ENCODE measurements around the gene ZNF366.

The ZNF366 gene

GRCh38 chr5:72523960-72524582 lies 16.9 kb upstream of the ZNF366 start:
- FAIRE-seq = no peak
- DNase-seq (ENCODE audit: insufficient read length, low spot score) = peak; percentile 45

GRCh38 chr5:72522607-72523006 lies 15.4 kb upstream of the ZNF366 start:
- DNase-seq (ENCODE audit: insufficient read length, low spot score) (no peak), FAIRE-seq (no peak)

- FAIRE-seq (no peak), DNase-seq (ENCODE audit: insufficient read length, low spot score) (no peak)
Measured at GRCh38 chr5:72519111-72519510, 11.9 kb upstream of the ZNF366 start.

GRCh38 chr5:72518001-72518683 lies 10.9 kb upstream of the ZNF366 start:
- DNase-seq (ENCODE audit: insufficient read length, low spot score) = no peak
- FAIRE-seq = no peak

- DNase-seq (ENCODE audit: insufficient read length, low spot score) = no peak
- FAIRE-seq = no peak
Measured at GRCh38 chr5:72516916-72517315, 9.7 kb upstream of the ZNF366 start.

- no peak for FAIRE-seq
Measured at GRCh38 chr5:72515211-72515610, 8.0 kb upstream of the ZNF366 start.

GRCh38 chr5:72512593-72512860 lies 5.3 kb upstream of the ZNF366 start:
- FAIRE-seq (no peak), DNase-seq (ENCODE audit: insufficient read length, low spot score) (no peak)

More at GRCh38 chr5:72515211-72515610, 8.0 kb upstream of the ZNF366 start:
- no peak for DNase-seq (ENCODE audit: insufficient read length, low spot score)

GRCh38 chr5:72511774-72512592 lies 4.8 kb upstream of the ZNF366 start:
- FAIRE-seq = no peak
- no peak for DNase-seq (ENCODE audit: insufficient read length, low spot score)

GRCh38 chr5:72511366-72511765 lies 4.2 kb upstream of the ZNF366 start:
- FAIRE-seq = no peak
- DNase-seq (ENCODE audit: insufficient read length, low spot score) = no peak

- DNase-seq (ENCODE audit: insufficient read length, low spot score) (no peak), FAIRE-seq (no peak)
Measured at GRCh38 chr5:72510610-72511181, 3.5 kb upstream of the ZNF366 start.

- FAIRE-seq (no peak), DNase-seq (ENCODE audit: insufficient read length, low spot score) (no peak)
Measured at GRCh38 chr5:72509401-72509800, 2.2 kb upstream of the ZNF366 start.

GRCh38 chr5:72508241-72509170 lies 1.3 kb upstream of the ZNF366 start:
- FAIRE-seq = no peak
- DNase-seq (ENCODE audit: insufficient read length, low spot score) = no peak

- no peak for DNase-seq (ENCODE audit: insufficient read length, low spot score)
- FAIRE-seq = no peak
Measured at GRCh38 chr5:72507907-72508238, 663 bp upstream of the ZNF366 start.

GRCh38 chr5:72506158-72506549 lies 1.1 kb downstream of the ZNF366 start:
- DNase-seq (ENCODE audit: insufficient read length, low spot score) = no peak
- no peak for FAIRE-seq

GRCh38 chr5:72505539-72506157 lies 1.6 kb downstream of the ZNF366 start:
- FAIRE-seq = no peak
- no peak for DNase-seq (ENCODE audit: insufficient read length, low spot score)

- FAIRE-seq = no peak
- DNase-seq (ENCODE audit: insufficient read length, low spot score) = no peak
Measured at GRCh38 chr5:72505016-72505415, 2.2 kb downstream of the ZNF366 start.

GRCh38 chr5:72503888-72504491 lies 3.2 kb downstream of the ZNF366 start:
- DNase-seq (ENCODE audit: insufficient read length, low spot score) (peak; percentile 41), FAIRE-seq (no peak)

- DNase-seq (ENCODE audit: insufficient read length, low spot score) (no peak), FAIRE-seq (no peak)
Measured at GRCh38 chr5:72501488-72501887, 5.7 kb downstream of the ZNF366 start.

- no peak for FAIRE-seq
- DNase-seq (ENCODE audit: insufficient read length, low spot score) = no peak
Measured at GRCh38 chr5:72499730-72500129, 7.5 kb downstream of the ZNF366 start.

GRCh38 chr5:72499090-72499489 lies 8.1 kb downstream of the ZNF366 start:
- FAIRE-seq = no peak
- no peak for DNase-seq (ENCODE audit: insufficient read length, low spot score)
